Adrenal gland (tissue), 12 donors: ENCODE measurements around the gene OAS1. TPM values are rescaled to one million over a fixed set of nuclear protein-coding genes. Genes with fewer than 3 reads are reported as not detected.

Experiments used
- DNase-seq, 7 donors: peaks; one replicate each; pipeline ENCODE4 v3.0.0-alpha.2; 2019 to 2020
- H3K27ac ChIP-seq, 5 donors: fragments of 200-600 bp; sonication (generic) in 4 of 5; 1 replicate in 3 of 5; 2 replicates in 2 of 5; pipeline versions ENCODE4 v1.5.1 to v1.8.0; 2016 to 2020; ENCODE audit warnings: mild to moderate bottlenecking in 1 of 5
- H3K27me3 ChIP-seq: fragments of 200-600 bp; 2 replicates; pipeline ENCODE4 v1.8.0; 2021
- H3K36me3 ChIP-seq, 2 donors: fragments of 200-600 bp; replicated peaks in 1 of 2; 1 replicate in 1 of 2; 2 replicates in 1 of 2; pipeline versions ENCODE4 v1.5.1 to v1.8.0; 2018 to 2022
- H3K4me1 ChIP-seq, 2 donors: fragments of 200-600 bp; replicated peaks in 1 of 2; 1 replicate in 1 of 2; 2 replicates in 1 of 2; pipeline versions ENCODE4 v1.5.1 to v1.8.0; 2018 to 2021
- H3K4me3 ChIP-seq, 4 donors: fragments of 200-600 bp; sonication (generic) in 3 of 4; one replicate each; pipeline ENCODE4 v1.5.1; 2016 to 2018
- H3K9me3 ChIP-seq, 3 donors: fragments of 200-600 bp; sonication (generic) in 1 of 3; replicated peaks in 1 of 3; 1 replicate in 2 of 3; 2 replicates in 1 of 3; pipeline versions ENCODE4 v1.5.1 to v1.8.0; 2016 to 2021
- POLR2A ChIP-seq, 2 donors: fragments of 450-650 bp; IDR thresholded peaks; one replicate each; pipeline ENCODE4 v1.6.1; 2017; ENCODE audit warnings: antibody characterized with exemption in 2 of 2, mild to moderate bottlenecking in 2 of 2, moderate library complexity in 1 of 2
- WGBS, 4 donors: extraction: QIAGEN DNeasy Blood & Tissue Kit in 2 of 4; methylation state at CpG; one replicate each; pipeline versions ENCODE4 v1.1.5 to v1.1.7; 2013 to 2017; 5-methylcytosine and 5-hydroxymethylcytosine counted together
- intact Hi-C, 2 donors: fragments of 100-400 bp; cut with DNase I; formaldehyde crosslinking; loops; one replicate each; pipeline versions ENCODE4 v1.14.1 to v1.15.0; 2022 to 2023
- polyA plus RNA-seq, 3 donors: library from polyadenylated mRNA; stranded (reverse); fragments of 200-250 nt in 2 of 3; fragments of 350-450 nt in 1 of 3; fragmentation: Illumina TruSeq in 1 of 3; extraction: RNeasy Lipid Tissue Mini Kit (QIAGEN cat#74804) in 1 of 3; gene quantifications; one replicate each; pipeline ENCODE4 v1.2.3, GENCODE V29; 2013 to 2014
- total RNA-seq, 9 donors: library from RNA; depleted of rRNA in 4 of 9; stranded (reverse); fragments of >200 nt in 4 of 9; fragments of 120-200 nt in 1 of 9; fragmentation: NEBNext Ultra II Directional in 1 of 9; extraction: Animal tissue kit (Norgen Biotek cat#: 25700) in 1 of 9; gene quantifications; one replicate each; pipeline versions ENCODE4 v1.1.0 to v1.2.4, GENCODE V29; 2013 to 2023
- TF ChIP-seq, protein P1 (sequence below), 6 experiments: fragments of 450-650 bp in 4 of 6; fragments of 200-600 bp in 2 of 6; sonication (generic) in 1 of 6; IDR thresholded peaks; 1 replicate in 5 of 6; 2 replicates in 1 of 6; pipeline versions ENCODE4 v1.5.1 to v1.8.0; 2016 to 2021; ENCODE audit warnings: antibody characterized with exemption in 6 of 6, mild to moderate bottlenecking in 2 of 6, moderate library complexity in 1 of 6
- donor health status: healthy with polysubstance abuse.
- donor health status: Bipolar disorder and iron deficiency.
- donor health status: DM: yes; HTN: yes; CAD: no.
- donor health status: DM: no; HTN: no; CAD: no.
- donor health status: DM: no; HTN: no; CAD: no.
- donor health status: DM: yes; HTN: yes; CAD: no.

The OAS1 gene
- total and polyA plus RNA-seq, 12 donors = 9.1 to 32.0 (median 18.3) TPM

DNA sequence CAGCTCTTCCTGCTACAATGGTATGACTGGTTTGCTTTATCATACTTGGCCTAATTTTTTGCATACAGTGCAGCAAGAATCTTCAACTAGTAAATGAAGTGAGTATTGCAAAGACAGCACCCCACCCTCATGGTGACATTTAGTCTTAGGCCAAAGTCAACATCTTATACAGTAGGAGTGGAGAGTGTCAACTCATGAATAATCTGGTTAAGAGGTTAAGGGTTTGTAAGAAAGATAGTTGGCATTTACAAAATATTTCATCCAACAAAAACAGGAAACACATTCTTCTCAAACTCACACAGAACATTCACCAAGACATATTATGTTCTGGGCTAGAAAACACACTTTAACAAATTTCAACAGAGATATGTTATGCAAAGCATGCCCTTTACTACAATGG is 2.2 kb upstream of the OAS1 start:
- Histone ChIP-seq H3K4me3 (no peak overlapping the region), H3K9me3 (no peaks in the 10 kb centered on the region), H3K36me3 (no peaks in the 10 kb centered on the region), H3K27me3 (no peaks in the 10 kb centered on the region), H3K4me1 (peaks cover 16 to 31% of the 10 kb centered on the region in 2 donors), H3K27ac (peak overlapping the region in 1 of 5 donors; percentile 49)
- no peak for TF ChIP-seq POLR2A (IDR thresholded peaks at IDR 0.05)
- TF ChIP-seq, protein P1, sequence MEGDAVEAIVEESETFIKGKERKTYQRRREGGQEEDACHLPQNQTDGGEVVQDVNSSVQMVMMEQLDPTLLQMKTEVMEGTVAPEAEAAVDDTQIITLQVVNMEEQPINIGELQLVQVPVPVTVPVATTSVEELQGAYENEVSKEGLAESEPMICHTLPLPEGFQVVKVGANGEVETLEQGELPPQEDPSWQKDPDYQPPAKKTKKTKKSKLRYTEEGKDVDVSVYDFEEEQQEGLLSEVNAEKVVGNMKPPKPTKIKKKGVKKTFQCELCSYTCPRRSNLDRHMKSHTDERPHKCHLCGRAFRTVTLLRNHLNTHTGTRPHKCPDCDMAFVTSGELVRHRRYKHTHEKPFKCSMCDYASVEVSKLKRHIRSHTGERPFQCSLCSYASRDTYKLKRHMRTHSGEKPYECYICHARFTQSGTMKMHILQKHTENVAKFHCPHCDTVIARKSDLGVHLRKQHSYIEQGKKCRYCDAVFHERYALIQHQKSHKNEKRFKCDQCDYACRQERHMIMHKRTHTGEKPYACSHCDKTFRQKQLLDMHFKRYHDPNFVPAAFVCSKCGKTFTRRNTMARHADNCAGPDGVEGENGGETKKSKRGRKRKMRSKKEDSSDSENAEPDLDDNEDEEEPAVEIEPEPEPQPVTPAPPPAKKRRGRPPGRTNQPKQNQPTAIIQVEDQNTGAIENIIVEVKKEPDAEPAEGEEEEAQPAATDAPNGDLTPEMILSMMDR (IDR thresholded peaks at IDR 0.05) = no peak
- no peak for DNase-seq
- intact Hi-C loops = no loop called here

GRCh38 chr12:112905451-112906089 is 1.2 kb upstream of the OAS1 start:
- no peak overlapping the region for H3K4me3 ChIP-seq
- peak in 4 of 7 donors; percentile 20 to 50 (median 36) for DNase-seq
- 66 to 84% (median 72%) methylated on average over 4 of the region's 4 CpGs for WGBS, 4 donors
- intact Hi-C loops = no loop called here
- H3K4me1 ChIP-seq = peaks cover 16 to 31% of the 10 kb centered on the region in 2 donors
- TF ChIP-seq, protein P1 (IDR thresholded peaks at IDR 0.05) = no peak
- TF ChIP-seq POLR2A (IDR thresholded peaks at IDR 0.05) = no peak
- H3K27me3 ChIP-seq = no peaks in the 10 kb centered on the region
- peak overlapping the region in 2 of 5 donors; percentile 56 to 59 for H3K27ac ChIP-seq
- no peaks in the 10 kb centered on the region for H3K36me3 ChIP-seq
- no peaks in the 10 kb centered on the region for H3K9me3 ChIP-seq

GRCh38 chr12:112907415-112908157 is 824 bp downstream of the OAS1 start:
- peaks cover 0 to 5% (median 0%) of the 10 kb centered on the region in 3 donors for H3K9me3 ChIP-seq
- WGBS, 4 donors = 60 to 74% (median 65%) methylated on average over 7 of the region's 7 CpGs
- intact Hi-C loops = no loop called here
- H3K27me3 ChIP-seq = no peaks in the 10 kb centered on the region
- peak overlapping the region in 2 of 4 donors; percentile 43 to 58 for H3K4me3 ChIP-seq
- peak overlapping the region in 3 of 5 donors; percentile 56 to 86 (median 67) for H3K27ac ChIP-seq
- peaks cover 16 to 31% of the 10 kb centered on the region in 2 donors for H3K4me1 ChIP-seq
- peak in 2 of 7 donors; percentile 34 to 36 for DNase-seq
- H3K36me3 ChIP-seq = no peaks in the 10 kb centered on the region
- TF ChIP-seq, protein P1 (IDR thresholded peaks at IDR 0.05) = no peak

DNA sequence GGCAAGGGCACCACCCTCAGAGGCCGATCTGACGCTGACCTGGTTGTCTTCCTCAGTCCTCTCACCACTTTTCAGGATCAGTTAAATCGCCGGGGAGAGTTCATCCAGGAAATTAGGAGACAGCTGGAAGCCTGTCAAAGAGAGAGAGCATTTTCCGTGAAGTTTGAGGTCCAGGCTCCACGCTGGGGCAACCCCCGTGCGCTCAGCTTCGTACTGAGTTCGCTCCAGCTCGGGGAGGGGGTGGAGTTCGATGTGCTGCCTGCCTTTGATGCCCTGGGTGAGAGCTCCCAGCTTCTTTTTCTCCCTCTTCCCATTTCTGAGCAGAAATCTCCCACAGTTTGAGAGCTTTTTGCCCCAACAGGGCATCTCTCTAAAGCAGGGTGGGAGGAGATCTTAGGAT is 1.8 kb downstream of the OAS1 start:
- Histone ChIP-seq H3K4me3 (peak overlapping the region in 1 of 4 donors; percentile 58), H3K4me1 (peaks cover 16 to 31% of the 10 kb centered on the region in 2 donors), H3K9me3 (peaks cover 0 to 14% (median 0%) of the 10 kb centered on the region in 3 donors), H3K36me3 (no peaks in the 10 kb centered on the region), H3K27ac (peak overlapping the region in 1 of 5 donors; percentile 86), H3K27me3 (no peaks in the 10 kb centered on the region)
- intact Hi-C loops = no loop called here
- DNase-seq = no peak
- TF ChIP-seq, protein P1 (IDR thresholded peaks at IDR 0.05) = no peak
- TF ChIP-seq POLR2A (IDR thresholded peaks at IDR 0.05) = no peak
- WGBS, 4 donors = 68 to 82% (median 76%) methylated on average over 12 of the region's 12 CpGs
